ENCODE results near the gene CCDC149.

DNA sequence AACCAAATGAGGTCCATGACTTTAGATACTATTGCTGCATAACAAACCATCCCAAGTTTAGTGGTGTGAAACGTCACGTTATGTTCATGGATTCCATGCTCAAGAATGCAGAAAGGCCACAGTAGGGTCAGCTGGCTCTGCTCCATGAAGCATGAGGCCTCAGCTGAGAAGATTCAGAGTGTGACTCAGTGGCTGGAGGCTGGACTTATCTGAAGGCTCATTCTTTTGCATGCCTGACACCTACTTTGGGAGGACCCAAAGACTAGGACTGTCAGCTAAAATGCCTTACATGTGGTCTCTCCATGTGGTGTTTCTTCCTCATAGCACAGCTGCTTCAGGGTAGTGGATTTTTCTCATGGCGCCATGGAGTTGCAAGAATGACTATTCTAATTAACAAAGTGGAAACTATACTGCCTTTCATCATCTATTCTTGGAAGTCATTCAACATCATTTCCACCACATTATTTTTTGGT lies 11.5 kb upstream of the CCDC149 start:
- TF ChIP-seq CTCF (IDR thresholded peaks at IDR 0.05; ENCODE audit: insufficient read depth, low read length) (no peak), POLR2AphosphoS5 (IDR thresholded peaks at IDR 0.05; ENCODE audit: low read depth) (no peak), GABPA (IDR thresholded peaks at IDR 0.05; ENCODE audit: low read depth) (no peak)
